NCI-H460 (cell line): Measurements from ENCODE around the gene KCNG2. TPM values are rescaled to one million over a fixed set of nuclear protein-coding genes. Genes with fewer than 3 reads are reported as not detected.

Source experiments
- DNase-seq: peaks from one replicate; pipeline ENCODE4 v3.0.0-alpha.2; 2016; ENCODE audit warnings: low read depth; ENCODE audit errors: extremely low read depth
- total RNA-seq: library from RNA; depleted of rRNA; stranded (reverse); fragments of >200 nt; shearing (Covaris generic); gene quantifications from 2 replicates; pipeline ENCODE4 v1.2.3, GENCODE V29; 2014

KCNG2 gene
- total RNA-seq, 1 experiment from 2014 or later: 6.0 TPM

DNA sequence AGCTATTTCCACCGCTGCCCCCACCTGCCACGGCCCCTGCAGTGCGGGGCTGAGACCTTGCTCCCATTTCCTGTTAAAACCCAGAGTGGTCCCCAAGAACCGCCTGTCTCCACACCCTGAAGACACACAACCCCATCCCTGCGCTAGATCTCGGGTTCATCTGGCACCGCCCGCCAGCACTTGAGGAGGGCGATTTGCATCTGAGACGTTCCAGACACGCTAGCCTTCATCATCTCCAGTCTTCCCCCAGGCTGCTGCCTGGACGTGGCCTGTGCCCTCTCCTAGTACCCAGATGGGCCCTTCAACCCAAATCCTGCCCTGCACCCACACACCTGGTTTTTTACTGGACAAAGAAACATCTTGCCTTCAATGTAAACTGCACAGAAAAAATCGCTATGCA, 103.9 kb downstream of the KCNG2 start:
- DNase-seq: no peak

GRCh38 chr18:79902075-79902474, 104.3 kb downstream of the KCNG2 start:
- DNase-seq: no peak

DNA sequence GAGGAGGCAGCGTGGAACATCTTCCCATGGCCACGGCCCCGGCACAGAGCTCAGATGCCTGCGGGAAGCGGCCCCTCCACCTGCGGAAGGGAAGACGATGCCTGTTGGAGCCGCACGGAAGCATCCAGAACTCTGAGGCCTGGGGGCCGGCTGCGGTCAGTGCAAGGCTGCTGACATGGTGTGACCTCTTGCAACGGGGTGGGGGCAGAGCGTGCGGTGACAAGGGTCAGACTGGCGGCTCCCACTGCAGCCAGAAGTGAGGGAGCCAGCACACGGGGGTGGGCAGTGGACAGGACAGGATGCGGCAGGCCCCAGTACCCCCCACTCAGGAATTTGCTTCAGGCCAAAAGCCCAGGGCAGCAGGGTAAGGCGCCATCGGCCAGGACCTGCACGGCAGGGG, 104.9 kb downstream of the KCNG2 start:
- no peak for DNase-seq

DNA sequence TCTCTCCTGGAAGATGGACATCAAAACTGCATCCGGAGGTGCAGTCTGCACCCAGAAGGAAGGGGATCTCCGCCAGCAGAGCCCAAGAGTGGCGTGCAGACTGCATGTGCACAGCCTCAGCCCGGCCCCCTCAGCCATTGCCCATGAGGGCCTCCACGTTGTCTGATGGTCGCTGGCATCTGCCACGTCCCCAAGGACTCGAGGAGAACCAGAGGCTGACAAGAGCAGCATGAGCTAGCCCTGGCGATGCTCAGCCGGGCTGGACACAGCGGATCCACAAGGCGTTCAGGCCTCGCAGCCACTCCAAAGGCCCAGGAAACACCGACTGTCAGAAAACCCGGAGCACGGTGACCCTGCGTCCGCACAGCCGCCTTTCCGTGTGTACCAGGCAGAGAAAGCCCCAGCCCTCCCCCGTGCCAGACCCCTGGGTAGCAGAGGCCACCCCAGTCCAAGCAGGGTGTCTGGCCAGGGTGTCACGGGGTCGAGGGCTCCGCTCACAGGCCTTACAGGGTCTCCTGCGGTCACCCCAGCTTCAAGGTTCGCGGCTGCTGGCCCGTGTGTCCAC, 105.4 kb downstream of the KCNG2 start:
- no peak for DNase-seq

DNA sequence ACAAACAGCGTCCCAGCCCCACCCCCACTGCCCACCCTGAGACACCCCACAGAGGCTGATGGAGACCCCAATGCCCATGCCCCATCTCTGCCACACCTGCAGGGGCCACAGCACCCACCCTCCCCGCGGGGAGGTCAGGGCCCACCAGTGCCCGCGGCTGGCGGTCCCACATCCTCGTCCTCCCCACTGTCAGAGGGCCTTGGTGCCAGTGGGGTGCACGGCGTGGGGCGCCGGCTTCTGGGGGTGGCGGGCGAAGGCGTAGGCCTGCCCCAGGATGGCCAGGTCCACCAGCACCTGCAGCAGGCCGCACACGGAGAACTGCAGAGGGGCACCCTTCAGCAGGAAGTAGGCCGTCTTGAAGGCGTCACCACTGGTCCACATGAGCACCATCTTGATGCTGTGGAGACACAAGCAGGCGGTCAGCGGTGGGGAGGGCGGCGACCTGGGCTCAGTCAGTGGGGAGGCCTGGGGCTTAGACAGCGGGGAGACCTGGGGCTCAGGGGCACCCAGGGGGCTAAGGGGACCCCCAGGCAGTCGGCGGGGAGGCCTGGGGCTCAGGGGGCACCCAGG, 106.1 kb downstream of the KCNG2 start:
- DNase-seq: no peak

GRCh38 chr18:79904357-79905147, 106.8 kb downstream of the KCNG2 start:
- no peak for DNase-seq

DNA sequence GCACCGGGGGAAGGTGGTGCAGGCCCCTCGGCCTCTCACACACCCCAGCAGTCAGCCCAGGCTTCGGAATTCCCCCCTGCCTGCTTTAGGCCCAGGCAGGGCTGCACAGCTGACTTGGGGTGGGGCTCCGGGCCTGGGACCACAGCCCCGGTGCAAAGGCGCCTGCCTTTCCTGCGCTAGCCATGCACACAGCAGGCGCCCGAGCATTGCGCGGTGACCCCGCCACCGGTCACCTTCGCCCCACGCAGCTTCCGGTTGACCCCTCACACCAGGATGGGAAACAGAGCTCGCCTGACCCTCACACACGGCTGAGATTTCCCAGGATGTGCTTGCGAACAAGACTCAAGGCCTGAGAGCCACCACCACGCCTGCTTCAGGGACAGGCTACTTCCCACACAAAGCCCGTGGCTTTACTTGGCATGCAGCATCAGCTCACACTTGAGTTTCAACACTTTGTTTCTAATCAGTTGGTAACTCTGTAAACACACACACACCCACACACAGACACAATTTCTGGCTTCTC, 107.7 kb downstream of the KCNG2 start:
- no peak for DNase-seq

- DNase-seq: no peak
Measured at GRCh38 chr18:79905993-79906392, 108.3 kb downstream of the KCNG2 start.

DNA sequence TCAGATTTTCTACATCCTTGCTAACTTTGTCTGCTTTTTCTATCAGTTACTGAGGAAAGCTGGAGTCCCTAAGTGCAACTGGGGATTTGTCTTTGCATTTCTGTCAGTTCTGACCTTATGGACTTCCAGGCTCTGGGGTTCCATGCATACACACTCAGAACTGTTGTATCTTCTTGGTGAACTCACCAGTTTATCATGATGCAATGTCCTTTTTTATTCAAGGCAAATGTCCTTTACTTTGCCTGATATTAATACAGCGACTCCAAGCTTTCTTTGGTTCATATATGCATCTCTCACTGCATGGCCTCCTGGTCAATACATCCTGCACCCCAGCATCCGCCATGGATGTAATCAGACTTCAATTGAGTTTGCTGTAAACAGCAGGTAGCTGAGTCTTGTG, 109.0 kb downstream of the KCNG2 start:
- no peak for DNase-seq

DNA sequence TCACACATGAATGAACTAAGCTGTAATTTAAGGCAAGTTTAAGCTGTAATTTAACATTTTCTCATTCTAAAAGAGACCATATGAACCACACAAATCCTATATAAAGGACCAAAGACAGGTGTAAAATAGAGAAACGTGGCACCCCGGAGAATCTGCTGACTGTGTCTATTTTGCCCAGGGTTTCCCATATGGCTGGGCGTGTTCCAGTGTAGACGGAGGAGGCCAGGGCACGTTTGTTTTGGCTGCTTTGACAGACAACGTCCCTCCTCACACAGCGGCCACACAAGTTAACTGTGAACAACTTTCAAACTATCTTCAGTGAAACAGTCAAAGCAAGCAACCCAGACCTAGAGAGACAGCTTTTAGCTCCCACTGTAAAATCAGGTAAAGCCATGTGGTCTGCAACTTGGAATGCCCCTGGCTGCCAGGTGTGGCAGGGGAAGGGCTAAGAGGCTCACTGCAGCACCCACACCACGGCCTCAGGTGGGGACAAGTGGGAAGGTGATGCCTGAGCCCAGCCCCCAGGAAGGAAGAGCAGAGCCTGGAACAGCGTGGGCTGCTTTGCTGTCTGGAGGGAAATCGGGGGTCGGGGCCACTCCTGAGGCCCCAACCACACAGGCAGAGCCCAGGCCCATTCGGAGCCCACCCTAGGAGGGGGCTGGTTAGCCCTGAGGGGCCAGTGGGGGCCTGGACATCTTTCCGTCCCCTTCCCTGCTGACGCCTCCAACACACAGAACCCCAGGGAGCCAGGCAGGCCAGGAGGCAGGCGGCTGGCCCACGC, 113.0 kb downstream of the KCNG2 start:
- DNase-seq: no peak

DNA sequence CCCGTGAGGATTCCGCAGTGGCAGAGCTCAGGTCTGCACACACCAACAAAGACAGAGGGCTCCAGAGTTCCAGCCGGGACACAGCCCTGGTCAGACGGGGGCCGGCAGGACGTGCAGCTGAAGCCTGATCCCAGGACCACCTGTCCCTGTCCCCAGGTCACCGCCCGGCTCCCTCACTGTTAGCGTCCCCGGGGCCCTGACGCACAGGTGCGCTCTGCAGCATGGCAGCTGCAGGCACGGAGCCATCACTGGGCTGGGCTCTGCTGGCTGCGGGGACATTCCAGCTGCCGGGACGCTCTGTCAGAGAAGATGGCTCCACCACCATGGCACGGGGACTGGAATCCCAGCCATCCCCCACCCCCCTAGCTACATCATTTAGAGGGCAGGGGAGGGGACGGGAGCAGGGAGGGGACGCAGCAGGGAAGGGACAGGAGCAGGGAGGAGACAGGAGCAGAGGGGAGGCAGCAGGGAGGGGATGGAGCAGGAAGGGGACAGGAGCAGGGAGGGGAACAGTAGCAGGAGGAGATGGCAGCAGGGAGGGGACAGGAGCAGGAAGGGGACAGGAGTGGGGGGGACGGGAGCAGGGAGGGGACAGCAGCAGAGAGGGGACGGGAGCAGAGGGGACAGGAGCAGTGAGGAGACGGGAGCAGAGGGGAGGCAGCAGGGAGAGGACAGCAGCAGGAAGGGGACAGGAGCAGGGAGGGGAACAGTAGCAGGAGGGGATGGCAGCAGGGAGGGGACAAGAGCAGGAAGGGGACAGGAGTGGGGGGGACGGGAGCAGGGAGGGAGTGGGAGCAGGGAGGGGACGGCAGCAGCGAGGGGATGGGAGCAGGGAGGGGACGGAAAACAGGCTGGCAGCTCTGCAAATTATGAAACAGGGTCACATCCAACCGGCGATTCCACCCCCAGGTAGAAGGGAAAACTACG, 113.9 kb downstream of the KCNG2 start:
- DNase-seq: no peak

GRCh38 chr18:79912409-79912991, 114.8 kb downstream of the KCNG2 start:
- DNase-seq: no peak

DNA sequence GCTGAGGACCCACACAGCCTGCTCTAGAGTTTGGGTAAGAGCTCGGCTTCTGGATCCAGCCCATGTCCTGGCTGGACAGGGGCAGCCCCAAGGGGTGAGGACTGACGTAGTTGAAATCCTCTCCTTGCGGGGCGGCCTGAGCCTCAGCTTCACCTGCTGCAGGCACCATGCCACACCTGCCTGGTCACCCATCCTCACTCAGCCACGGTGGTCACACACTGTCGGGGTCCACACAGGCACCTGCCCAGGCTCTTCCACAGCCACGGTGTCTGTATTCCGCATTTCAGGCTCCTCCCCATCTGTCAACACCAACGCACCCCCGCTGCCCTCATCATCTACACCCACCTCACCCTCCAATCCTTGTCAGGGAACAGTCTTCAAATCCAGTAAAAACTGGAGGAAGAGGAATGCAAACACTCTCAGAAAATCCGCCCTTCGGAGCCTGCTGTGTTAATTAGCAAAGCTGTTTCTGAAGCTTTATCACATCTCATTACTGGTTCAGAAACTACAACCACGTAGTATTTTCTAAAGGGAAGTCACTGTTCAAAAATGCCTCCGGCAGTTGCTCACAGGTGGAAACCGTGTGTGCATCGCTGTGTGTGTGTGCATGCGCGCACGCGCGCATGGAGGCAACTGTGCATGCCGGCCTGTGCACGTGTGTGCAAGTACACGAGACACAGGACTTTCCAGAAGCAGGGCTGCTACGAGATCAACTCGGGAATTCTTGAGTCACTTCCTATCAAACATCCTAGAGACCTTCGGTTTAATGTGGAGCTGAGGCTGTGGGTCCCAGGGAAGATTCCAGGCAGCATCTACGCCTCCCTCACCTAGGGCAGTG, 115.5 kb downstream of the KCNG2 start:
- DNase-seq: no peak

DNA sequence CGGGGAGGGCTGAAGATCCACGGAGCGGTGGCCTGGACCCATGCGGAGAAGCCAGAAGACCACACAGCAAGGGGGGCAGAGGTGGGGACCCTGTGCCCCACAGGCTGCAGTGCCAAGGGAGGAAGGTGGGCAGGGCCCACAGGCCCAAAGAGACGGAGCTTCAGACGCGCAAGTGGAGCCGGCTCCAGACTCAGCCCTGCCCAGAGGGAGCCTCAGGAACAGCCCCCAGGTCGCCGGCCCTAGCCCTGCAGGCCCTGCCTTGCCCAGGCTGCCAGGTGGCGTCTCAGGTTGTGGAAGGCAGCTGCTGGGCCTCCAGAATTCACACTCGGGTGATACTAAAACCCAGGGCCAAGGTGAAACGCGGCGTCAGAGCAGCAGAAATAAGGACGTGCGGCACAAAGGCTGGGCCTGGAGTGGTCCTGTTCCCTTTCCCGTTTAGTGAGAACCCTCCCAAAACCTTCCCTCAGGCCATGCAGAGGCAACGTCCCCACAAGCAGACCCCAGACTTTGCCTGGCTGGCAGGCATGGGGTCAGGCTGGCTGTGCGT, 116.9 kb downstream of the KCNG2 start:
- no peak for DNase-seq

- no peak for DNase-seq
Measured at GRCh38 chr18:79915161-79916127, 117.7 kb downstream of the KCNG2 start.

DNA sequence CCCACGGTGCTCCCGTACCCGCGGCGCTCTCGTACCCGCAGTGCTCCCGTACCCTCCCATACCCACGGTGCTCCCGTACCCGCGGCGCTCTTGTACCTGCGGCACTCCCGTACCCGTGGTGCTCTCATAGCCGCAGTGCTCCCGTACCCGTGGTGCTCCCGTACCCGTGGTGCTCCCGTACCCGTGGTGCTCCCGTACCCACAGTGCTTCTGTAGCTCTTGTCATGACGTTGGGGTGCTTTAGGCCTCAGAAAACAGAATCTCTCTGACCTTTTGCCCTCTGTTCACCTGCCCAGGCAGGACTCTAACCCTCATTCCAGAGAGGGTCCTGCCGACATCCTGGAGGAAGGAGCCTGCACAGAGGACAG, 118.4 kb downstream of the KCNG2 start:
- no peak for DNase-seq

DNA sequence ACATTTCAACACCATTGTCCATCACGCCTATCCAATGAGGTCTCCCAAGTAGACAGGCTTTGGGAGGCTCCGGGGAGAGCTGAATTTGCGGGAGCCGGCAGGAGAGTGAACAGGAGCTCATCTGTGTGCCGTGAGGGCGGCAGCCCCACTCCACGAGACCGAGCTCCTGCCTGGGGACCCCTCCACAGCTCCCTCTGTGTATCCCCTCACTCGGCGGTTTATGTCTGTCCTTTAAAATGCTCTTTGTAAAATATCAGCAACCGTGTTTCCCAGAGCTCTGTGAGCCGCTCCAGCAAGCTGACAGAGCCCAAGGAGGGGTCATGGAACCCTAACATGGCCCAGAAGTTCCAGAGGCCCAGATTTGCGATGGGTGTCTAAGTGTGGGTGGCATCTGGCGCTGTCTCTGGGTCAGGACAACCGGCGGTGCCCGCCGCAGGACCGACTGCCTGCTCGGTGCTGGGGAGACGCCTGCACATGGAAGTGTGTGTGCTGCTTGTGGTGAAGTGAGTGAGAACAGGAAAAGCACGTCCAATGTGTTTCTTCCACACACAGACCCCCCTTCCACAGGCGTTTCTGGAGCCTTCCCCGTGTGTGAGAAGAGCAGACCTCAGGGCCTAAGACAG, 118.9 kb downstream of the KCNG2 start:
- DNase-seq: no peak
